ENCODE data around the gene ANGPT4. TPM values are rescaled to one million over a fixed set of nuclear protein-coding genes. Genes with fewer than 3 reads are reported as not detected.

Gene ANGPT4, protein sequence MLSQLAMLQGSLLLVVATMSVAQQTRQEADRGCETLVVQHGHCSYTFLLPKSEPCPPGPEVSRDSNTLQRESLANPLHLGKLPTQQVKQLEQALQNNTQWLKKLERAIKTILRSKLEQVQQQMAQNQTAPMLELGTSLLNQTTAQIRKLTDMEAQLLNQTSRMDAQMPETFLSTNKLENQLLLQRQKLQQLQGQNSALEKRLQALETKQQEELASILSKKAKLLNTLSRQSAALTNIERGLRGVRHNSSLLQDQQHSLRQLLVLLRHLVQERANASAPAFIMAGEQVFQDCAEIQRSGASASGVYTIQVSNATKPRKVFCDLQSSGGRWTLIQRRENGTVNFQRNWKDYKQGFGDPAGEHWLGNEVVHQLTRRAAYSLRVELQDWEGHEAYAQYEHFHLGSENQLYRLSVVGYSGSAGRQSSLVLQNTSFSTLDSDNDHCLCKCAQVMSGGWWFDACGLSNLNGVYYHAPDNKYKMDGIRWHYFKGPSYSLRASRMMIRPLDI
- not detected in 2 replicates for total RNA-seq (2014; rRNA removed; shearing (Covaris generic))

DNA sequence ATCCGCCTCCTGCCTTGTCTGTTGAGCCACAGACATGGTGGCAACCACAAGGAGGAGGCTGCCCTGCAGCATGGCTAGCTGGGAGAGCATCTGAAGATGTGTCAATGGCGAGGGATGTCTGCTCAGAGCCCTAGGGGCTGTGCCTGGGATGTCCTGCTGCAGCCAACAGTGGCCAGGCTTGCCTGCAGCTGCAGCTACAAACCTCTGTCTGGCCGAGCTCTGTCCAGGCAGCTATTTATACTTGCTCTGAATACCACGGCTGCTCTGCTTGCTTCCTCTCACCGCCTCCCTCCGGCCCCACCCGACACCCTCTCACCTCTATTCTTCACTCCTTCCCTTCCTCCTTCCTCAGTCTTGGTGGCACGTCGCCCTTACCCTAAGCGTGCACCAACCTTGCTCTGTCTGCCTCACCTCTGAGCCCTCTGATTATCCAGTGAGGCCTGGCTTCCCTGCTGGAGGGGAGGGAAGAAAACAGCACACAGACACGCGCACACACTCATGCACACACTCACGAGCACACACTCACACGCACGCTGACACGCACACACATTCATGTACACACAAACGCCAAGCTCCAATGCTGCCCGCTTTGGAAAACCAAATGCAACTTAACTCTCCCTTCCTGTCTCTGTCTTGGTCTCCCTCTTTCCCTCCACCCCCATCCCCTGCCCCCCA lies at the start of gene ANGPT4:
TSS of gene ANGPT4 (minus strand) at position 210 of the 675 bp plus-strand sequence. CDS start at position 90, 120 bp downstream.
- Histone ChIP-seq H3K27me3 (peaks cover 3% of the 10 kb centered on the region), H3K4me3 (no peak within 1 kb of the TSS), H3K9me3 (replicated peaks) (no peaks in the 10 kb centered on the region), H3K27ac (no peak within 1 kb of the TSS), H3K36me3 (no peaks in the 10 kb centered on the region), H3K4me1 (no peaks in the 10 kb centered on the region; the same call in 1 of the 2 replicates)
- no peak for DNase-seq

DNA sequence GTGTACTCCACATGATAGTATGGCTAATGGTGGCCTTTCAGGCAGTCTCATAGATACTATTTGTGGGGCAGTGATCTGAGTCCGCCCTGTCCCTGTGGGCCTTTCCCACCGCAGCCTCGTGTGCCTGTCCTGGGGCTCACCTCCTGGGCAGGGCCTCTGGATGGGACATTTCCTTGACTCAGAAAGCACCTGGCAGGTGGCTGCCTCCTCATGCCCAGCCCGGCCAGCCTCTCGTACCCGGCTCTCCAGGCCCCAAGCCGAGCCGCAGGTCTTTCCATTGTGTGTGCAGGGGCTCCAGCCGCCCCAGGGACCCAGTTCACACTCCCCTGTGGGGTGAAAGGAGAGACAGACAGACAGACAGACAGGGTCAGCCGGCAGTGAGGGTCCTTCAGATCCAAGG lies 47.7 kb upstream of the ANGPT4 start:
- H3K9me3 ChIP-seq (replicated peaks), result no peaks in the 10 kb centered on the region
- peaks cover 15% of the 10 kb centered on the region for H3K27me3 ChIP-seq
- DNase-seq, result no peak
- no peak overlapping the region for H3K27ac ChIP-seq
- no peaks in the 10 kb centered on the region for H3K36me3 ChIP-seq
- no peak overlapping the region for H3K4me3 ChIP-seq
- no peaks in the 10 kb centered on the region for H3K4me1 ChIP-seq

DNA sequence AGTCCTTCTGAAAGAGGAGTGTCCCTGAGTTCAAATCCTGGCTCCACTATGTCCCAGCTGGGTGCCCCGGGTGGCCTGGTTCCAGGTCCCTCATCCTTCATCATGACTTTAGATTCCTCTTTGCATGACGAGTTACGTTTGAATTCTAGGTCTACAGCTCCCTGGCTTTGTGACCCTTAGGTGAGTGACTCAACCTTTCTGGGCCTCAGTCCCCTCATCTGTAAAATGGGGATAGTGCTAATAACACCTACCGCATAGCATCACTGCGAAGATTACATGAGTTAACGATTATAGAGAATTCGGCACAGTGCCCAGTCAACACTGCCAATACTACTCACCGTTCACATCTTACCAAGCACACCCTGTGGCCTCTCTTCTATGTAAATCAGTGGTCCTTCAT lies 46.5 kb upstream of the ANGPT4 start:
- DNase-seq, result no peak
- H3K27me3 ChIP-seq, result peaks cover 15% of the 10 kb centered on the region
- H3K27ac ChIP-seq, result no peak overlapping the region
- no peaks in the 10 kb centered on the region for H3K4me1 ChIP-seq
- no peaks in the 10 kb centered on the region for H3K36me3 ChIP-seq
- no peaks in the 10 kb centered on the region for H3K9me3 ChIP-seq (replicated peaks)
- H3K4me3 ChIP-seq, result no peak overlapping the region

DNA sequence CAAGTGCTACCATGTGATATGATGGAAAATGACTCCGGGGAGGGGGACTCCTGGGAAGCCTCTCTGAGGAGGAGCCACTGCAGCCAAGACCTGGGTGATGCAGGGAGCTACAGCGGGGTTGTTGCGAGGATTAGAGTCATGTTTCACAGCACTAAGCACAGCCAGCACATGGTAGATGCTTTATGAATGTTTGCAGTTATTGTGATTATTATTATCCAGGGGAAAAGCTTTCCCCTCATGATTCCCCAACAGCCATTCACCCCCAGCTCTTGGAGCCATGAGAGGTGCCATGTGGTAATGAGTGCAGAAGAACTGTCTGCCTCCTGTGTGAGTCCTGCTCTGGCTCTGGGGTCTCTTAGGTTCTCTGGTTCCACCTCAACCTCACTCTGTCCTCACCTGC lies 46.1 kb upstream of the ANGPT4 start:
- DNase-seq, result no peak
- Histone ChIP-seq H3K4me3 (no peak overlapping the region), H3K4me1 (no peaks in the 10 kb centered on the region), H3K36me3 (no peaks in the 10 kb centered on the region), H3K9me3 (replicated peaks) (no peaks in the 10 kb centered on the region), H3K27ac (no peak overlapping the region), H3K27me3 (peaks cover 15% of the 10 kb centered on the region)

- DNase-seq, result no peak
These were observed 45.6 kb upstream of the ANGPT4 start for GRCh38 chr20:961768-962167.

DNA sequence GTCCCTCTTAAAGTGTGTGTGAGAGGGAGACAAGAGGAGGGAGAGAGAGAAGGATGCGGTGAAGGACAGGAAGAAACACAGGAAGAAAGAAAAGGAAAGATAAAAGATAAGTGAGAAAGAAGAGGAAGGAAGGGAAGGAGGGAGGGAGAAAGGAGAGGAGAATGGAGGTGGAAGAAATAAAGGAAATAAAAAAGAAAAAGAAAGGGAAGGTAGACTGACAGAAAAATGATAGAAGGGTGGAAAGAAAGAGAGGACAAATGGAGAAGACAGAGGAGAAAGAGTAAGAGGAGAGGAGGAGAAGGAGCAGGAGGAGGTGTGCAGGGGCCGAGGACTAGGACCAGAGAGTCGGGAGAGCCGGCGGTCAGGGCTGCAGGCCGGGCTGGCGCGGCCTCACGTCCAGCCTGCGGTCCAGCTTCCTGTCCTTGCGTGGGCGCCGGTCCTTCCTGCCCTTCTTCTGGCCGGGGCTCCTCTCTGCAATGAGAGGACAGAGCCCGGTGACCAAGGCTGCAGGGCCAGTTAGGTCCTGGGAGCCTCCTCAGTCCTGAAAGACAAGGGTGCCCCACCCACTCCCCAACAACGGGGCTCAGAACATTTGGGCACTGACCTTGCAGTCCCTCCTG lies 44.0 kb upstream of the ANGPT4 start:
- no peak overlapping the region for H3K27ac ChIP-seq
- H3K36me3 ChIP-seq, result no peaks in the 10 kb centered on the region
- peaks cover 15% of the 10 kb centered on the region for H3K27me3 ChIP-seq

More at GRCh38 chr20:961768-962167, 45.6 kb upstream of the ANGPT4 start:
- no peak overlapping the region for H3K27ac ChIP-seq
- no peak overlapping the region for H3K4me3 ChIP-seq
- H3K9me3 ChIP-seq (replicated peaks), result no peaks in the 10 kb centered on the region
- no peaks in the 10 kb centered on the region for H3K36me3 ChIP-seq
- H3K27me3 ChIP-seq, result peaks cover 15% of the 10 kb centered on the region
- no peaks in the 10 kb centered on the region for H3K4me1 ChIP-seq

GRCh38 chr20:958936-959815 lies 43.0 kb upstream of the ANGPT4 start:
- H3K4me3 ChIP-seq, result no peak overlapping the region
- no peaks in the 10 kb centered on the region for H3K4me1 ChIP-seq
- no peak for DNase-seq
- H3K36me3 ChIP-seq, result no peaks in the 10 kb centered on the region
- peaks cover 15% of the 10 kb centered on the region for H3K27me3 ChIP-seq
- H3K27ac ChIP-seq, result no peak overlapping the region
- no peaks in the 10 kb centered on the region for H3K9me3 ChIP-seq (replicated peaks)

More for the DNA sequence above, 44.0 kb upstream of the ANGPT4 start:
- no peak overlapping the region for H3K4me3 ChIP-seq
- no peaks in the 10 kb centered on the region for H3K9me3 ChIP-seq (replicated peaks)
- no peak for DNase-seq
- no peaks in the 10 kb centered on the region for H3K4me1 ChIP-seq

DNA sequence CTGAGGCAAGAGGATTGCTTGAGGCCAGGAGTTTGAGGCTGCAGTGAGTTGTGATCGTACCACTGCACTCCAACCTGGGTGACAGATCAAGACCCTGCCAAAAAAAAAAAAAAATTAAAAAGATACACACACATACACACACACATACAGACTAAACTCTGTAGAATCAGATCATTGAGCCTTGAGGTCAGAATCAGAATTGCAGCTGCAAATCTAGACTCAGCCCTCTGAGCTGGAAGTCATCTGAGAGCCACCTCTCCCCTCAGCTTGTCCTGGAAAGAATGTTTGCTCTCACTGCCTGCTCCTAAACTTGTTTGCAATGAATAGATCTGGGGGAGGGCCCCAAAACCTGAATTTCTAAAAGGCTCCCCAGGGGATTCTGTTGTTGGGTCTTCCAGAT lies 41.4 kb upstream of the ANGPT4 start:
- Histone ChIP-seq H3K36me3 (no peaks in the 10 kb centered on the region), H3K27ac (no peak overlapping the region), H3K27me3 (peaks cover 12% of the 10 kb centered on the region), H3K4me1 (no peaks in the 10 kb centered on the region), H3K9me3 (replicated peaks) (no peaks in the 10 kb centered on the region), H3K4me3 (no peak overlapping the region)
- DNase-seq, result no peak

GRCh38 chr20:956330-956951 lies 40.3 kb upstream of the ANGPT4 start:
- no peaks in the 10 kb centered on the region for H3K36me3 ChIP-seq
- H3K9me3 ChIP-seq (replicated peaks), result no peaks in the 10 kb centered on the region
- no peak overlapping the region for H3K4me3 ChIP-seq
- H3K27ac ChIP-seq, result no peak overlapping the region
- H3K27me3 ChIP-seq, result peaks cover 12% of the 10 kb centered on the region
- no peaks in the 10 kb centered on the region for H3K4me1 ChIP-seq
- DNase-seq, result peak; percentile 71 to 84

- H3K9me3 ChIP-seq (replicated peaks), result no peaks in the 10 kb centered on the region
- H3K27ac ChIP-seq, result no peak overlapping the region
- DNase-seq, result no peak
- no peaks in the 10 kb centered on the region for H3K4me1 ChIP-seq
- peaks cover 9% of the 10 kb centered on the region; the same call in 1 of the 2 replicates for H3K27me3 ChIP-seq
- no peak overlapping the region for H3K4me3 ChIP-seq
- no peaks in the 10 kb centered on the region for H3K36me3 ChIP-seq
These were observed 39.5 kb upstream of the ANGPT4 start for GRCh38 chr20:955656-956055.

- H3K4me1 ChIP-seq, result no peaks in the 10 kb centered on the region
- no peaks in the 10 kb centered on the region for H3K9me3 ChIP-seq (replicated peaks)
- H3K27me3 ChIP-seq, result peaks cover 4% of the 10 kb centered on the region; the same call in 1 of the 2 replicates
- no peak overlapping the region for H3K27ac ChIP-seq
- no peak overlapping the region for H3K4me3 ChIP-seq
- H3K36me3 ChIP-seq, result no peaks in the 10 kb centered on the region
- DNase-seq, result no peak
These were observed 39.0 kb upstream of the ANGPT4 start for GRCh38 chr20:955111-955510.

DNA sequence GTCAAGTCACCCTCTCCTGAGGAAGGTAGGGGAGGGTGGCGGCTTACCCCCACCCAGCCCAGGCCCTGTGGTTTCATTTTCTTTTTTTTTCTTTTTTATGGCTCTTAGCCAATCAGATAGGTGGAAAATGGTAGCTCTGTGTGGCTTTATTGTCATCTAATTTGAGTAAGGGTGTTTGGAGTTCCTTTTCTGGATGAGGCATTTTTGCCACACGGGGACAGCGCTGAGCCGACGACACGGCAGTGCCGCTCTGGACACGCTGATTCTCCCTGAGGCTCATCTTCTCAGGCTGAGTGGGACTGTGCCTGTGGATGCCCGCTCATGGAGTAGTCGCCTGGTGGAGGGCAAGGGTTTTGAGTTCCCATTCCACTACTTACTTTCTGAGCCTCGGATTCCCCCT lies 37.6 kb upstream of the ANGPT4 start:
- no peaks in the 10 kb centered on the region; the same call in 1 of the 2 replicates for H3K27me3 ChIP-seq
- peak; percentile 29 to 40 for DNase-seq
- H3K36me3 ChIP-seq, result no peaks in the 10 kb centered on the region
- no peaks in the 10 kb centered on the region for H3K4me1 ChIP-seq
- no peak overlapping the region for H3K4me3 ChIP-seq
- no peaks in the 10 kb centered on the region for H3K9me3 ChIP-seq (replicated peaks)
- no peak overlapping the region for H3K27ac ChIP-seq

- DNase-seq, result no peak
These were observed 36.2 kb upstream of the ANGPT4 start for GRCh38 chr20:952196-952795.

More at GRCh38 chr20:952196-952795, 36.2 kb upstream of the ANGPT4 start:
- Histone ChIP-seq H3K4me1 (no peaks in the 10 kb centered on the region), H3K27me3 (no peaks in the 10 kb centered on the region; the same call in 1 of the 2 replicates), H3K4me3 (no peak overlapping the region), H3K36me3 (no peaks in the 10 kb centered on the region), H3K27ac (no peak overlapping the region), H3K9me3 (replicated peaks) (no peaks in the 10 kb centered on the region)
